Keratinocyte (primary cell): ENCODE measurements around the gene CCDC167. TPM values are rescaled to one million over a fixed set of nuclear protein-coding genes. Genes with fewer than 3 reads are reported as not detected.
A peak's percentile ranks its signal among the peaks of the same experiment; 100 is the strongest.

ENCODE experiments used
- DNase-seq: peaks from one replicate; pipeline ENCODE4 v3.0.0-alpha.2; 2011; ENCODE audit warnings: low read depth, missing footprints, low spot score
- FAIRE-seq: peaks from 2 replicates; lab custom pipeline; 2011; peaks lifted over from hg19 to GRCh38; lab: Jason Lieb, UNC
- H2AFZ ChIP-seq: 2 replicates; pipeline ENCODE4 v1.6.0; 2012; ENCODE audit warnings: low read length, control low read depth, inconsistent platforms; ENCODE audit not compliant: control insufficient read depth
- H3K27ac ChIP-seq: 2 replicates; pipeline ENCODE4 v1.5.1; 2011; ENCODE audit warnings: low read length; ENCODE audit not compliant: control insufficient read depth, insufficient read depth
- H3K27me3 ChIP-seq: 3 replicates; pipeline ENCODE4 v1.6.0; 2011; ENCODE audit warnings: low read length; ENCODE audit not compliant: control insufficient read depth, insufficient read depth; ENCODE audit errors: extremely low read depth
- H3K36me3 ChIP-seq, 2 experiments: 2 replicates in 1 of 2; 3 replicates in 1 of 2; pipeline ENCODE4 v1.5.1; 2011; ENCODE audit warnings: low read length in 2 of 2, mild to moderate bottlenecking in 1 of 2; ENCODE audit not compliant: control insufficient read depth in 2 of 2, insufficient read depth in 2 of 2; ENCODE audit errors: extremely low read depth in 1 of 2
- H3K4me1 ChIP-seq: 3 replicates; pipeline ENCODE4 v1.5.1; 2011; ENCODE audit warnings: low read length; ENCODE audit not compliant: control insufficient read depth, insufficient read depth; ENCODE audit errors: extremely low read depth
- H3K4me2 ChIP-seq: 3 replicates; pipeline ENCODE4 v1.6.0; 2011; ENCODE audit warnings: low read depth, low read length; ENCODE audit not compliant: control insufficient read depth, insufficient read depth; ENCODE audit errors: extremely low read depth
- H3K4me3 ChIP-seq, 3 experiments: fragments of 200-600 bp in 1 of 3; sonication (generic) in 1 of 3; 2 replicates in 2 of 3; 3 replicates in 1 of 3; pipeline ENCODE4 v1.5.1; 2011 to 2016; ENCODE audit warnings: low read length in 3 of 3, mild to moderate bottlenecking in 3 of 3, control low read depth in 2 of 3, inconsistent platforms in 1 of 3, low read depth in 1 of 3, mixed read lengths in 1 of 3, mixed run types in 1 of 3, moderate library complexity in 1 of 3; ENCODE audit not compliant: control insufficient read depth in 2 of 3, insufficient read depth in 2 of 3; ENCODE audit errors: extremely low read depth in 1 of 3
- H3K79me2 ChIP-seq: 2 replicates; pipeline ENCODE4 v1.6.0; 2012; ENCODE audit warnings: low read length; ENCODE audit not compliant: control insufficient read depth, insufficient read depth
- H3K9ac ChIP-seq: 3 replicates; pipeline ENCODE4 v1.6.0; 2011; ENCODE audit warnings: low read length; ENCODE audit not compliant: control insufficient read depth, insufficient read depth; ENCODE audit errors: extremely low read depth
- H3K9me1 ChIP-seq: 3 replicates; pipeline ENCODE4 v1.6.0; 2011; ENCODE audit warnings: low read length; ENCODE audit not compliant: control insufficient read depth, insufficient read depth; ENCODE audit errors: extremely low read depth
- H3K9me3 ChIP-seq: 2 replicates; pipeline ENCODE4 v1.5.1; 2012; ENCODE audit warnings: low read depth, low read length; ENCODE audit not compliant: control insufficient read depth
- H4K20me1 ChIP-seq: 3 replicates; pipeline ENCODE4 v1.6.0; 2011; ENCODE audit warnings: low read length; ENCODE audit not compliant: control insufficient read depth, insufficient read depth; ENCODE audit errors: extremely low read depth
- EZH2 ChIP-seq: IDR thresholded peaks from one replicate; pipeline ENCODE4 v1.6.1; 2012; ENCODE audit warnings: inconsistent platforms, mild to moderate bottlenecking, low read length, moderate library complexity
- dilution Hi-C: fragments of 300-500 bp; cut with MboI; formaldehyde crosslinking; loops from one replicate; pipeline ENCODE4 v1.7.0; 2020; ENCODE audit warnings: low sequenced_read_pairs; ENCODE audit not compliant: extremely low pct_ligation_motif_present
- polyA plus RNA-seq, 5 experiments: library from polyadenylated mRNA; depleted of rRNA in 3 of 5; stranded (reverse) in 3 of 5; stranded (forward) in 1 of 5; unstranded in 1 of 5; fragments of >200 nt; gene quantifications; 1 replicate in 1 of 5; 2 replicates in 3 of 5; 3 replicates in 1 of 5; pipeline versions ENCODE4 v1.2.1 to v1.2.3, GENCODE V29; 2011 to 2012; ENCODE audit warnings: missing spikeins in 2 of 5, low read depth in 1 of 5, low replicate concordance in 1 of 5
- TF ChIP-seq, protein P1 (sequence below), 3 experiments: IDR thresholded peaks in 1 of 3; conservative IDR thresholded peaks in 1 of 3; optimal IDR thresholded peaks in 1 of 3; 2 replicates in 2 of 3; 3 replicates in 1 of 3; pipeline versions ENCODE3 to v1.5.1; 2011; ENCODE audit warnings: low read length in 3 of 3, mild to moderate bottlenecking in 3 of 3, moderate library complexity in 2 of 3, control low read depth in 1 of 3, inconsistent platforms in 1 of 3; ENCODE audit not compliant: insufficient read depth in 2 of 3; ENCODE audit errors: extremely low read depth in 1 of 3

Gene CCDC167
- polyA plus RNA-seq, 1 donor (not counting 4 experiments of a cell fraction or from before 2014, with no cell fraction given), result 39.8 TPM

DNA sequence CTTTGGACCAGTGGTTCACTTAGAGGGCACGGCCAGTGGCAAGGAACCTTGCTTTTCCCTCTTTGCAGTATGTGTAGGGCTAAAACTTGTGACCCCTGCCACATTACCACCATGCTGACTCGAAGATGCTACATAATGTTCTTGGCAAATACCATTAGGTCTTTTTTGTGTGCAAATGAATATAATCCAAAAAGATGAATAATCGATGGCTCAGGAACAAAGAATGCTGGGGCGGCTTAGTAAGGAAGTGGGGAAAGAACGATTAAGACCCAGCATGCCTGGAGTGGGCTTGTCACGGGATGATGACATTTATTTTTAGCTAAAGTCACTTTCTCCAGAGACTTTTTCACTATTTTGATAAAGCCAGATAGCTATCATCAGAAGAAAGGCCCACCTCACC is 43.6 kb downstream of the CCDC167 start:
- peak overlapping the region; percentile 54 for H3K4me2 ChIP-seq
- peak; percentile 57 for FAIRE-seq
- dilution Hi-C loops, result no loop called here
- peaks cover 25 to 37% of the 10 kb centered on the region in 2 experiments for H3K36me3 ChIP-seq
- no peak overlapping the region for H3K4me3 ChIP-seq
- DNase-seq, result no peak
- no peaks in the 10 kb centered on the region for H3K79me2 ChIP-seq
- H3K27ac ChIP-seq, result peak overlapping the region; percentile 82
- H3K9me1 ChIP-seq, result no peaks in the 10 kb centered on the region
- no peak for TF ChIP-seq EZH2
- TF ChIP-seq, protein P1, sequence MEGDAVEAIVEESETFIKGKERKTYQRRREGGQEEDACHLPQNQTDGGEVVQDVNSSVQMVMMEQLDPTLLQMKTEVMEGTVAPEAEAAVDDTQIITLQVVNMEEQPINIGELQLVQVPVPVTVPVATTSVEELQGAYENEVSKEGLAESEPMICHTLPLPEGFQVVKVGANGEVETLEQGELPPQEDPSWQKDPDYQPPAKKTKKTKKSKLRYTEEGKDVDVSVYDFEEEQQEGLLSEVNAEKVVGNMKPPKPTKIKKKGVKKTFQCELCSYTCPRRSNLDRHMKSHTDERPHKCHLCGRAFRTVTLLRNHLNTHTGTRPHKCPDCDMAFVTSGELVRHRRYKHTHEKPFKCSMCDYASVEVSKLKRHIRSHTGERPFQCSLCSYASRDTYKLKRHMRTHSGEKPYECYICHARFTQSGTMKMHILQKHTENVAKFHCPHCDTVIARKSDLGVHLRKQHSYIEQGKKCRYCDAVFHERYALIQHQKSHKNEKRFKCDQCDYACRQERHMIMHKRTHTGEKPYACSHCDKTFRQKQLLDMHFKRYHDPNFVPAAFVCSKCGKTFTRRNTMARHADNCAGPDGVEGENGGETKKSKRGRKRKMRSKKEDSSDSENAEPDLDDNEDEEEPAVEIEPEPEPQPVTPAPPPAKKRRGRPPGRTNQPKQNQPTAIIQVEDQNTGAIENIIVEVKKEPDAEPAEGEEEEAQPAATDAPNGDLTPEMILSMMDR (optimal IDR thresholded peaks at IDR 0.05 in 1 of 3, IDR thresholded peaks at IDR 0.05 in 1 of 3, conservative IDR thresholded peaks at IDR 0.05 in 1 of 3; ENCODE audit: extremely low read depth in 1 of 3, insufficient read depth in 2 of 3, low read length in 3 of 3), result no peak
- H3K27me3 ChIP-seq, result no peaks in the 10 kb centered on the region
- H3K4me1 ChIP-seq, result peaks cover 28% of the 10 kb centered on the region
- H4K20me1 ChIP-seq, result no peaks in the 10 kb centered on the region
- H3K9me3 ChIP-seq, result no peaks in the 10 kb centered on the region
- no peak overlapping the region for H2AFZ ChIP-seq
- H3K9ac ChIP-seq, result peak overlapping the region; percentile 36

DNA sequence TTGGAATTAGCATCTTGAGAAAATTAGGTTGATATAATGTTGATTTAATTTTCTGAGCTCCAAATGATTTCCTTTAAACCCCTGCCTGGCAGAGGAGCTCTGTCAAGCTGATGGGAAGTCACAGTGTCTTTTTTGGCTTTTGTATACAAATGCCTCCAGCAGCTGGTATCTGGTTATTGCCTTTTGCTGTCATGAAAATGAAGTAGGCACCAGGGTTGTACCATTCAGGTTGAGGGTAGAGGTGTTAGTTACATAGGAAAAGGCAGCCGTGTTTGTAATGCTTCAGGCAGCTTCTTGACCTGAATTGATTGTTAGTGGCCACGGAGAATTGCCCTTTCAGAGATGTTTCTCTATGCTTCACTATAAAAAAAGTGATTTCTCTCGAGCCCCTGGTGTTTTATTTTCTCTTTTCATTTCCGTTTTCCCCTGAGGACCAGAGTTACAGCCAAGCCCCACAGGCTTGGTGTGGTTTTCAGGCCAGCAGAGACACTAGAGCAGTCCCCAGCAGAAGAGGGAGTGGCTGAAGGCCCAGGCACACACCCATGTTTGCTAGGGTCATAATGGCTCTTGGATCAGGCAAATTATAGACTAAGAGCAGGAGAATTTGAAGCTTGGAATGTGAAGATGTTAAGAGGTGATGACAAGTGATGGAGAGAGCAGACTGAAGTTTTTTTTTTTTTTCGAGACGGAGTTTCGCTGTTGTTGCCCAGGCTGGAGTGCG is 45.1 kb downstream of the CCDC167 start:
- TF ChIP-seq EZH2, result no peak
- TF ChIP-seq, protein P1 (optimal IDR thresholded peaks at IDR 0.05 in 1 of 3, IDR thresholded peaks at IDR 0.05 in 1 of 3, conservative IDR thresholded peaks at IDR 0.05 in 1 of 3; ENCODE audit: extremely low read depth in 1 of 3, insufficient read depth in 2 of 3, low read length in 3 of 3), result no peak
- H3K4me1 ChIP-seq, result peaks cover 28% of the 10 kb centered on the region
- no peak overlapping the region for H2AFZ ChIP-seq
- no peak for FAIRE-seq
- no peaks in the 10 kb centered on the region for H3K27me3 ChIP-seq
- no peaks in the 10 kb centered on the region for H3K79me2 ChIP-seq
- H3K9ac ChIP-seq, result no peak overlapping the region
- H4K20me1 ChIP-seq, result no peaks in the 10 kb centered on the region
- no peak for DNase-seq
- no peak overlapping the region for H3K27ac ChIP-seq
- no peaks in the 10 kb centered on the region for H3K9me3 ChIP-seq
- no peaks in the 10 kb centered on the region for H3K9me1 ChIP-seq
- no peak overlapping the region for H3K4me2 ChIP-seq
- H3K4me3 ChIP-seq, result no peak overlapping the region
- H3K36me3 ChIP-seq, result peaks cover 17 to 33% of the 10 kb centered on the region in 2 experiments
- dilution Hi-C loops, result no loop called here
